ENCODE data around the gene EIF6. TPM values are rescaled to one million over a fixed set of nuclear protein-coding genes. Genes with fewer than 3 reads are reported as not detected.
A peak's percentile ranks its signal among the peaks of the same experiment; 100 is the strongest.

The EIF6 gene
- total RNA-seq, 1 donor from 2014 or later = 78.8 TPM

DNA sequence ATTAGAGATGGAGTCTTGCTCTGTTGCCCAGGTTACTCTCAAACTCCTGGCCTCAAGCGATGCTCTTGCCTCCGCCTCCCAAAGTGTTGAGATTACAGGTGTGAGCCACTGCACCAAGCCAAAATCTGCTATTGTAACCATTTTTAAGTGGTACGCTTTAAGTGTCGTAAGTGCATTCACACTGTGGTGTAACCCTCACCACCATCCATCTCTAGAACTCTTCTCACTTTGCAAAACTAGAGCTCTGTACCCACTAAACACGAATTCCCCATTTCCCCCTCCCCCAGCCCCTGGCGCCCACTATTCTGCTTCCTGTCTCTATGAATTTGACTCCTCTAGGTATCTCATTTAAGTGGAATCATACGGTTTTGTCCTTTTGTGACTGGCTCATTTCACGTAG is 10.5 kb upstream of the EIF6 start:
- H3K4me3 ChIP-seq = no peak overlapping the region
- H3K27ac ChIP-seq = no peak overlapping the region
- no peaks in the 10 kb centered on the region for H3K9me3 ChIP-seq
- no peaks in the 10 kb centered on the region for H3K36me3 ChIP-seq
- ATAC-seq (no peak), DNase-seq (no peak)
- intact Hi-C loops (cut with DNase I) = no loop called here
- no peaks in the 10 kb centered on the region for H3K4me1 ChIP-seq
- peaks cover 13% of the 10 kb centered on the region for H3K27me3 ChIP-seq
- TF ChIP-seq, protein P1, sequence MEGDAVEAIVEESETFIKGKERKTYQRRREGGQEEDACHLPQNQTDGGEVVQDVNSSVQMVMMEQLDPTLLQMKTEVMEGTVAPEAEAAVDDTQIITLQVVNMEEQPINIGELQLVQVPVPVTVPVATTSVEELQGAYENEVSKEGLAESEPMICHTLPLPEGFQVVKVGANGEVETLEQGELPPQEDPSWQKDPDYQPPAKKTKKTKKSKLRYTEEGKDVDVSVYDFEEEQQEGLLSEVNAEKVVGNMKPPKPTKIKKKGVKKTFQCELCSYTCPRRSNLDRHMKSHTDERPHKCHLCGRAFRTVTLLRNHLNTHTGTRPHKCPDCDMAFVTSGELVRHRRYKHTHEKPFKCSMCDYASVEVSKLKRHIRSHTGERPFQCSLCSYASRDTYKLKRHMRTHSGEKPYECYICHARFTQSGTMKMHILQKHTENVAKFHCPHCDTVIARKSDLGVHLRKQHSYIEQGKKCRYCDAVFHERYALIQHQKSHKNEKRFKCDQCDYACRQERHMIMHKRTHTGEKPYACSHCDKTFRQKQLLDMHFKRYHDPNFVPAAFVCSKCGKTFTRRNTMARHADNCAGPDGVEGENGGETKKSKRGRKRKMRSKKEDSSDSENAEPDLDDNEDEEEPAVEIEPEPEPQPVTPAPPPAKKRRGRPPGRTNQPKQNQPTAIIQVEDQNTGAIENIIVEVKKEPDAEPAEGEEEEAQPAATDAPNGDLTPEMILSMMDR (IDR thresholded peaks at IDR 0.05) = no peak

DNA sequence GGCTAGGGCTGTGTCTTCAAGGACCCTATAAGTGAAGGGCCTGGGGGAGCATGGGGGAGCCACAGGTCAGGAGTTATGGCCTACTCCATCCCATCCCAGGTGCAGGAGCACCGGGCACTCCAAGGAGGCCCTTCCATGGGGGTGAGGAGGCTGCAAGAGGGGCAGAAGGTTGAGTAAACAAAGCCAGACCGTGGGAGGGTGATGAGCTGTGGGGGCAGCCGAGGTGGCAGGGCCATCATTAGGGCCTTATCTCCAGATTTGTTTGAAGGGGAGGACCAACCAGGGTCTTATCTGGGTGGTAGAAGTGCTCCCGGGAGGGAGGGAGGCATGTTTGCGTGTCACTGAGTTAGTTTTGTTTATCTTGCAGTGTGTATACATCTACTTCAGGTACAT is 9.7 kb upstream of the EIF6 start:
- H3K36me3 ChIP-seq = no peaks in the 10 kb centered on the region
- peak; percentile 37 for DNase-seq
- ATAC-seq = no peak
- no peaks in the 10 kb centered on the region for H3K9me3 ChIP-seq
- peaks cover 13% of the 10 kb centered on the region for H3K27me3 ChIP-seq
- no peaks in the 10 kb centered on the region for H3K4me1 ChIP-seq
- no peak overlapping the region for H3K27ac ChIP-seq
- intact Hi-C loops (cut with DNase I) = no loop called here
- no peak overlapping the region for H3K4me3 ChIP-seq
- TF ChIP-seq, protein P1 (IDR thresholded peaks at IDR 0.05) = no peak

- no peak overlapping the region for H3K4me3 ChIP-seq
- DNase-seq (peak; percentile 32), ATAC-seq (no peak)
- no peak overlapping the region for H3K27ac ChIP-seq
- no peaks in the 10 kb centered on the region for H3K36me3 ChIP-seq
- no peaks in the 10 kb centered on the region for H3K9me3 ChIP-seq
- TF ChIP-seq, protein P1 (IDR thresholded peaks at IDR 0.05) = no peak
- no peaks in the 10 kb centered on the region for H3K4me1 ChIP-seq
- intact Hi-C loops (cut with DNase I) = no loop called here
- H3K27me3 ChIP-seq = peaks cover 13% of the 10 kb centered on the region
These were observed 9.0 kb upstream of the EIF6 start for GRCh38 chr20:35293303-35294292.

DNA sequence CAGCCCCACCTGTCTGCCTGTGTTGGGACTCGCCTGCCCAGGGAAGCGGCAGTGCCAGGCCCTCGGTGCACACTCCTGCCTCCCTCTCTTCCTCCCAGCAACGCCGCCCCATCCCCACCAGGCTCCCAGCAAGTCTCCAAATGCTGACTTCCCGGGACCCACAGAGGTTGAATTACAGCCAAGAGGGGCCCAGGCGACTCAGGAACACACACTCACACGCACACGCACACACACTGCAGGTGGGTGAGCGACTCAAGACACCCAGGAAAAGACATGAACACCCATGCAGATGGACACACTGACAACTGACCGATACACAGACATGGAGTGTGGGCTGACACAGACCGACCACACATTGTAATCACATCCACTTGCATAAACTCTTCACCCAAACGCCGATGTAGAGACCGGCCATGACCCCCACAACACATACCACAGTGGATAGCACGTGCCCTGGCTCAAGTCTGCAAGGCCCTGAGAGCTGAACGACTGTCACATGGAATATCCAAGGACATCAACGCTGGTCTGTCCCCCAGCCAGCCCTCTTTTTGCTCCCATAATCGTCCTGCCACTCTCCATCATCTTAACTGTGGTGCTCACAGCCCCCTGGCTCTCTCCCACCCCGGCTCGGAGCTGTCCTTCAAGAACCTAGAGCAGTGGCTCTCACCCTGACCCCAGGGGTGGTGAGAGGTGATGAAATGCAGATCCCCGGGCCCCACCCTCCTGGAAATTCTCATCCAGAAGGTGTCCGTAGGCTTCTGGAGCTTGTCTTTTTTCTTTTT is 8.1 kb upstream of the EIF6 start:
- H3K4me1 ChIP-seq = no peaks in the 10 kb centered on the region
- H3K27me3 ChIP-seq = peaks cover 13% of the 10 kb centered on the region
- TF ChIP-seq, protein P1 (IDR thresholded peaks at IDR 0.05) = no peak
- no peak overlapping the region for H3K27ac ChIP-seq
- no peaks in the 10 kb centered on the region for H3K9me3 ChIP-seq
- no peak for ATAC-seq
- no peaks in the 10 kb centered on the region for H3K36me3 ChIP-seq
- no peak for DNase-seq
- intact Hi-C loops (cut with DNase I) = no loop called here
- H3K4me3 ChIP-seq = no peak overlapping the region

DNA sequence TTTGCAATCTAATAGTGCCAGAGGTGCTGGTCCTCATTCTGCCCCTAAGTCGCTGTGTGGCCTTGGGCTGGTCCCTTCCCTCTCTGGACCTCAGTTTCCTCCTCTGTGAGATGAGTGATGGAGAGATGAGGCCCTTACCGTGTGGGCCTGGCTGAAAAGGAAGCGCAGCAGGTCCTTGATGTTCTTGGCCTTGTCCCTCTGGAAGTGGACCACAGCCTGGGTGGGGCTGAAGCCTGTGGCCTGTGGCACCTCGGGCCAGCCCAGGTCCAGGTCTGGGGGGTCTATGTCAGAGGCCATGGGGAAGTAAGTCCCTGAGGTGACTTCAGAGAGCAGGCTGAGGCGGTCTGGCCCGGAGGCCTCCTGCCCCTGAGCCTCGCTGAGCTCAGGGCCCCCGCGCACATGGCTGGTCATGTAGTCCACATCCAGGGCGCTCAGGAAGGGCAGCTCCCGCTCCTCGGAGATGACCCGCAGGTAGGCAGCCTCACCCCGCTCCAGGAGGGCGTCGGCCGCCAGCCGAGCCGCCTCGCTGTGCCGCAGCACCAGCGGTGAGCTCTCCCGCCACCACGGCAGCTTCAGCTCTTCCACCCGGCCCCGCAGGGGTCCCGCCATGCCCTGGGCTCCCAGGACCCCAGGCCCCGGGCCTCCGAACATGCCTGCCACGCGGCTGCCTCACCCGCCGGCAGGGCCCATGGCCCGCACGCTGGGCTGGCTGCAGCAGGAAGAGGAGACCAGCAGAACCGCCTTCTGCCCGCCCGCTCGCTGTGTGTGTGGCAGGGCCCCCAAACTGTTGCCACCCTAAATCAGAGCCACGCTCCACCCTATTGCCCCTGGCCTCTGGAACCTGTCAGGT is 7.3 kb upstream of the EIF6 start, which contains the start of gene FAM83C:
Gene FAM83C, minus strand, starts transcription at position 772 of the 850 bp plus-strand sequence. Its CDS starts 121 bp downstream, at position 651.
- TF ChIP-seq, protein P1 (IDR thresholded peaks at IDR 0.05) = no peak
- Histone ChIP-seq H3K9me3 (no peaks in the 10 kb centered on the region), H3K4me3 (no peak within 1 kb of the TSS), H3K27ac (no peak within 1 kb of the TSS), H3K27me3 (peaks cover 13% of the 10 kb centered on the region), H3K36me3 (no peaks in the 10 kb centered on the region), H3K4me1 (no peaks in the 10 kb centered on the region)
- intact Hi-C loops (cut with DNase I) = no loop called here
- DNase-seq (no peak), ATAC-seq (no peak)

Data from upper lobe of right lung (tissue), 1 donor.